Neuronal stem cell (in vitro differentiated cells): ENCODE measurements around the gene MPIG6B.

Source experiments
- DNase-seq: peaks from one replicate; pipeline ENCODE4 v3.0.0-alpha.2; 2013; ENCODE audit warnings: low spot score
- H2AFZ ChIP-seq: one replicate; pipeline ENCODE4 v1.6.1; 2013; ENCODE audit warnings: mild to moderate bottlenecking, low read length, inconsistent platforms
- H2AK5ac ChIP-seq: 2 replicates; pipeline ENCODE4 v1.6.1; 2013; ENCODE audit warnings: low read depth, mild to moderate bottlenecking, inconsistent platforms, low read length, moderate library complexity, mixed read lengths
- H2BK120ac ChIP-seq: 2 replicates; pipeline ENCODE4 v1.6.1; 2013; ENCODE audit warnings: low read depth, mild to moderate bottlenecking, inconsistent platforms, low read length, moderate library complexity, mixed read lengths
- H2BK12ac ChIP-seq: one replicate; pipeline ENCODE4 v1.6.1; 2013; ENCODE audit warnings: low read length, inconsistent platforms
- H2BK15ac ChIP-seq: 2 replicates; pipeline ENCODE4 v1.6.1; 2013; ENCODE audit warnings: mild to moderate bottlenecking, low read length, inconsistent platforms, mixed read lengths
- H2BK5ac ChIP-seq: one replicate; pipeline ENCODE4 v1.6.1; 2013; ENCODE audit warnings: inconsistent platforms, mild to moderate bottlenecking, low read length, moderate library complexity
- H3K14ac ChIP-seq: one replicate; pipeline ENCODE4 v1.6.1; 2013; ENCODE audit warnings: low read length, inconsistent platforms
- H3K18ac ChIP-seq: 2 replicates; pipeline ENCODE4 v1.6.1; 2013; ENCODE audit warnings: low read length, inconsistent platforms
- H3K23ac ChIP-seq: 2 replicates; pipeline ENCODE4 v1.6.1; 2013; ENCODE audit warnings: low read depth, mild to moderate bottlenecking, mixed read lengths, low read length, inconsistent platforms; ENCODE audit not compliant: poor library complexity
- H3K27ac ChIP-seq: replicated peaks from 3 replicates; pipeline ENCODE4 v1.5.1; 2013; ENCODE audit warnings: low read length, inconsistent platforms
- H3K27me3 ChIP-seq, 3 experiments: 2 replicates each; pipeline ENCODE4 v1.6.1; 2013; ENCODE audit warnings: low read length in 3 of 3, mild to moderate bottlenecking in 2 of 3, inconsistent platforms in 1 of 3, low read depth in 1 of 3, mixed read lengths in 1 of 3, moderate library complexity in 1 of 3; ENCODE audit not compliant: control insufficient read depth in 3 of 3, insufficient read depth in 3 of 3
- H3K36me3 ChIP-seq, 2 donors: replicated peaks in 1 of 2; 2 replicates each; pipeline ENCODE4 v1.6.1; 2013; ENCODE audit warnings: low read length in 2 of 2; ENCODE audit not compliant: control insufficient read depth in 2 of 2, insufficient read depth in 2 of 2
- H3K4ac ChIP-seq: 2 replicates; pipeline ENCODE4 v1.6.1; 2013; ENCODE audit warnings: inconsistent platforms, mild to moderate bottlenecking, low read length, moderate library complexity
- H3K4me1 ChIP-seq, 2 donors: 1 replicate in 1 of 2; 2 replicates in 1 of 2; pipeline ENCODE4 v1.6.1; 2013; ENCODE audit warnings: low read length in 2 of 2, low read depth in 1 of 2; ENCODE audit not compliant: control insufficient read depth in 2 of 2, insufficient read depth in 1 of 2
- H3K4me2 ChIP-seq: one replicate; pipeline ENCODE4 v1.6.1; 2013; ENCODE audit warnings: mild to moderate bottlenecking, low read length, inconsistent platforms; ENCODE audit not compliant: insufficient read depth, poor library complexity, severe bottlenecking
- H3K4me3 ChIP-seq, 2 donors: 2 replicates each; pipeline ENCODE4 v1.5.1; 2013; ENCODE audit warnings: low read length in 2 of 2, mild to moderate bottlenecking in 2 of 2, inconsistent platforms in 1 of 2, moderate library complexity in 1 of 2
- H3K79me1 ChIP-seq: one replicate; pipeline ENCODE4 v1.6.1; 2013; ENCODE audit warnings: low read depth, mild to moderate bottlenecking, inconsistent platforms, low read length, moderate library complexity
- H3K9ac ChIP-seq: one replicate; pipeline ENCODE4 v1.6.1; 2013; ENCODE audit warnings: mild to moderate bottlenecking, low read depth, low read length, inconsistent platforms; ENCODE audit not compliant: poor library complexity
- H3K9me3 ChIP-seq, 2 donors: replicated peaks in 1 of 2; 2 replicates each; pipeline versions ENCODE3 to v1.6.1; 2013; ENCODE audit warnings: low read length in 2 of 2, mild to moderate bottlenecking in 2 of 2, inconsistent platforms in 1 of 2, low read depth in 1 of 2, mixed read lengths in 1 of 2, moderate library complexity in 1 of 2; ENCODE audit not compliant: control insufficient read depth in 2 of 2, insufficient read depth in 1 of 2
- H4K8ac ChIP-seq: one replicate; pipeline ENCODE4 v1.6.1; 2013; ENCODE audit warnings: low read depth, mild to moderate bottlenecking, inconsistent platforms, low read length, moderate library complexity
- H4K91ac ChIP-seq: one replicate; pipeline ENCODE4 v1.6.1; 2013; ENCODE audit warnings: low read length, low read depth, mild to moderate bottlenecking, inconsistent platforms; ENCODE audit not compliant: poor library complexity
- WGBS, 2 donors: extraction: QIAGEN DNeasy Blood & Tissue Kit; methylation state at CpG; one replicate each; pipeline ENCODE4 v1.1.7; 2013; ENCODE audit warnings: missing lambda C conversion rate in 2 of 2, mixed read lengths in 1 of 2; ENCODE audit not compliant: insufficient read length in 2 of 2, insufficient replicate concordance in 1 of 2; ENCODE audit errors: extremely low coverage in 2 of 2; 5-methylcytosine and 5-hydroxymethylcytosine counted together

MPIG6B gene

DNA sequence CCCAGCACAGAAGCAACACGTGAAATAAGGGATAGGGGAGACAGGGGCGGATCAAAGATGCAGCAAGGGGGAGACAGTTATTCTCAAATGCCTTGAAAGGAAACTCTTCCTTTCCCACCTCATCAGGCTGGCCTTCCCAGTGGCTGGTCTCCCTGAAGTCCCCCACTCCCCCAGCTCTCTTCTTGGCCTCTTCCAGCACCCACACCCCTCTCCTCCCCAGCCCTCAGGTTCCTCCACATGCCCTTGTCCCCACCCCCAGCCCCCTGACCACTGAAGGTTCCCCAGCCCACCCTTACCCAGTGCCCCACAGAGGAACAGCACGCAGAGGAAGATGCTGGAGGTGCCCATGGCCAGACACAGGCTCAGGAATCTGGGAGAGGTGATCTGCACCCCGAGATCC lies 9.7 kb upstream of the MPIG6B start:
- H2BK12ac ChIP-seq, result no peak overlapping the region
- no peak overlapping the region for H3K23ac ChIP-seq
- H3K14ac ChIP-seq, result no peak overlapping the region
- no peak overlapping the region for H3K27ac ChIP-seq
- H3K79me1 ChIP-seq, result no peaks in the 10 kb centered on the region
- H4K8ac ChIP-seq, result no peak overlapping the region
- no peak overlapping the region for H3K4me3 ChIP-seq
- peak overlapping the region; percentile 40 for H2AK5ac ChIP-seq
- no peak overlapping the region for H3K4me2 ChIP-seq
- H3K4ac ChIP-seq, result no peak overlapping the region
- H3K4me1 ChIP-seq, result peaks cover 13 to 17% of the 10 kb centered on the region in 2 donors
- H2BK120ac ChIP-seq, result no peak overlapping the region
- H3K27me3 ChIP-seq, result peaks cover 0 to 8% (median 0%) of the 10 kb centered on the region in 3 experiments
- WGBS, 2 donors, result no CpG with 5 or more reads among the region's 4 CpGs
- peak overlapping the region; percentile 73 for H3K18ac ChIP-seq
- H2AFZ ChIP-seq, result peak overlapping the region; percentile 84
- H2BK5ac ChIP-seq, result no peak overlapping the region
- DNase-seq, result no peak
- H3K36me3 ChIP-seq, result no peaks in the 10 kb centered on the region
- no peak overlapping the region for H3K9ac ChIP-seq
- H4K91ac ChIP-seq, result no peak overlapping the region
- no peaks in the 10 kb centered on the region for H3K9me3 ChIP-seq
- H2BK15ac ChIP-seq, result peak overlapping the region; percentile 7

DNA sequence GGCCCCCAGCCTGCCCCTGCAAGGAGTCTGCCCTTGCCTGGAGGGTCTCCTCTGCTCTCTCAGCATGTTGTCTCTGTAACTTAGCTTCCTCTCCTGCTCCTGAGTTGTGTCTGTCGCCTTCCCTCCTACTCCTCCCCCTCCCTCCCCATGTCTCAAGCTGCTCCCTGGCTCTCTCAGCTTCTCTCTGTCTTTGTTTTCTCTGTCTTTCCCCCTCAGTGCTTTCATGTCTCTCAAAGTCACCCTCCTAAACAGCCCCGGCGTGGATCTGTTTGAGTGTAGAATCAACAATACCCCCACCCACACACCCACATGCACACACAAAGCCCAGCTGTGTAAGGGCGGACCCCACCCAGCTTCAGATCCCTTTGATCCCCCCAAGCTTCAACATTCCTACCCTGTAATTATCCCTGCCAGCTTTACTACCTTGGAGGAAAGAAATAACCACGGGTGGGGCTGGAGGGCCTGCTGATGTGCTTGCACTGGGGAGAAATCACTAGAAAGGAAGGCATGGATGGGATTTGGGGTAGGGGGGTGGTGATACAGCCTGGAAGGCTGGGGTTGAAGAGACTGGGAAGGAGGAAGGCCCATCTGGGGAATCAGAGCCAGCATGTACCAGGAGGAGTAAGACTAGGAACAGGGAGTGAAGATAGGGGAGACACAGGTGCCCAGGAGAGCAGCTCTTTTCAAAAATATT lies 9.0 kb upstream of the MPIG6B start:
- Histone ChIP-seq H3K79me1 (no peaks in the 10 kb centered on the region), H2BK15ac (no peak overlapping the region), H3K18ac (peak overlapping the region; percentile 73), H3K23ac (no peak overlapping the region), H3K27me3 (peaks cover 0 to 8% (median 0%) of the 10 kb centered on the region in 3 experiments), H3K36me3 (no peaks in the 10 kb centered on the region), H3K4me2 (peak overlapping the region; percentile 23), H3K4ac (no peak overlapping the region), H3K4me1 (peaks cover 13 to 17% of the 10 kb centered on the region in 2 donors), H3K9ac (no peak overlapping the region), H2BK5ac (no peak overlapping the region), H3K27ac (no peak overlapping the region), H3K14ac (no peak overlapping the region), H4K8ac (no peak overlapping the region), H2BK120ac (no peak overlapping the region), H2AFZ (peak overlapping the region; percentile 84), H4K91ac (no peak overlapping the region), H3K9me3 (no peaks in the 10 kb centered on the region), H2BK12ac (no peak overlapping the region), H2AK5ac (no peak overlapping the region), H3K4me3 (no peak overlapping the region)
- no CpG with 5 or more reads among the region's 5 CpGs for WGBS, 2 donors
- DNase-seq, result peak; percentile 44

- Histone ChIP-seq H3K36me3 (no peaks in the 10 kb centered on the region), H4K8ac (peak within 1 kb of the TSS; percentile 20), H2BK12ac (no peak within 1 kb of the TSS), H2AFZ (peak within 1 kb of the TSS; percentile 84), H2BK15ac (peak within 1 kb of the TSS; percentile 71), H3K27me3 (peaks cover 0 to 8% (median 0%) of the 10 kb centered on the region in 3 experiments), H3K4me1 (peaks cover 13 to 17% of the 10 kb centered on the region in 2 donors), H3K4me2 (no peak within 1 kb of the TSS), H2BK120ac (peak within 1 kb of the TSS; percentile 33), H3K4me3 (no peak within 1 kb of the TSS), H2BK5ac (no peak within 1 kb of the TSS), H2AK5ac (no peak within 1 kb of the TSS), H3K18ac (peak within 1 kb of the TSS; percentile 23), H3K14ac (no peak within 1 kb of the TSS), H3K4ac (no peak within 1 kb of the TSS), H3K9me3 (no peaks in the 10 kb centered on the region), H4K91ac (no peak within 1 kb of the TSS), H3K23ac (no peak within 1 kb of the TSS), H3K27ac (no peak within 1 kb of the TSS), H3K79me1 (no peaks in the 10 kb centered on the region), H3K9ac (no peak within 1 kb of the TSS)
- WGBS, 2 donors, result no CpG with 5 or more reads among the region's 16 CpGs
- DNase-seq, result no peak
Measured at GRCh38 chr6:31715022-31715958, 7.9 kb upstream of the MPIG6B start, which contains the start of gene LY6G6D. LY6G6D (plus strand) TSS chr6:31715348; CDS start chr6:31715356, 8 bp downstream.
